MM.1S (cell line): ENCODE measurements around the gene FRMD1.

Experiments used
- DNase-seq: peaks from one replicate; pipeline ENCODE4 v3.0.0-alpha.2; 2015
- H2AFZ ChIP-seq: fragments of 300-600 bp; sonication (generic); 2 replicates; pipeline ENCODE4 v1.6.0; 2016; ENCODE audit warnings: antibody characterized with exemption, low read length
- H3F3A ChIP-seq: fragments of 300-600 bp; sonication (generic); 2 replicates; pipeline ENCODE4 v1.6.1; 2016; ENCODE audit warnings: mild to moderate bottlenecking, antibody characterized with exemption, low read length, moderate library complexity, mixed read lengths; ENCODE audit not compliant: insufficient read depth
- H3K27ac ChIP-seq: fragments of 300-600 bp; sonication (generic); 2 replicates; pipeline ENCODE4 v1.5.1; 2016; ENCODE audit warnings: mild to moderate bottlenecking, low read length
- H3K27me3 ChIP-seq: fragments of 300-600 bp; sonication (generic); replicated peaks from 2 replicates; pipeline ENCODE4 v1.6.0; 2016; ENCODE audit warnings: low read length; ENCODE audit not compliant: insufficient read depth
- H3K36me3 ChIP-seq: fragments of 300-600 bp; sonication (generic); replicated peaks from 2 replicates; pipeline ENCODE4 v1.6.1; 2016; ENCODE audit warnings: mild to moderate bottlenecking, low read length, mixed read lengths; ENCODE audit not compliant: insufficient read depth
- H3K4me1 ChIP-seq: fragments of 300-600 bp; sonication (generic); 2 replicates; pipeline ENCODE4 v1.6.1; 2016; ENCODE audit warnings: low read length, mixed read lengths
- H3K4me2 ChIP-seq: fragments of 300-600 bp; sonication (generic); 2 replicates; pipeline ENCODE4 v1.6.0; 2016; ENCODE audit warnings: low read depth, low read length
- H3K4me3 ChIP-seq: fragments of 300-600 bp; sonication (generic); 2 replicates; pipeline ENCODE4 v1.5.1; 2016; ENCODE audit warnings: low read length, mixed read lengths
- H3K79me2 ChIP-seq: fragments of 300-600 bp; sonication (generic); 2 replicates; pipeline ENCODE4 v1.6.1; 2016; ENCODE audit warnings: mixed run types, low read length, mixed read lengths
- H3K9ac ChIP-seq: fragments of 300-600 bp; sonication (generic); 2 replicates; pipeline ENCODE4 v1.6.1; 2016; ENCODE audit warnings: low read length, mixed read lengths
- H3K9me2 ChIP-seq: fragments of 300-600 bp; sonication (generic); replicated peaks from 2 replicates; pipeline ENCODE4 v1.6.1; 2016; ENCODE audit warnings: mild to moderate bottlenecking, low read length, mixed read lengths; ENCODE audit not compliant: insufficient read depth
- H3K9me3 ChIP-seq: fragments of 300-600 bp; sonication (generic); replicated peaks from 2 replicates; pipeline ENCODE4 v1.6.1; 2016; ENCODE audit warnings: mild to moderate bottlenecking, low read length, mixed read lengths; ENCODE audit not compliant: insufficient read depth
- H4K20me1 ChIP-seq: fragments of 300-600 bp; sonication (generic); 2 replicates; pipeline ENCODE4 v1.6.1; 2016; ENCODE audit warnings: mild to moderate bottlenecking, low read length, moderate library complexity, mixed read lengths; ENCODE audit not compliant: insufficient read depth
- EZH2 ChIP-seq: fragments of 300-600 bp; sonication (generic); optimal IDR thresholded peaks from 2 replicates; pipeline ENCODE3; 2017; ENCODE audit warnings: low read depth, mild to moderate bottlenecking, antibody characterized with exemption, low read length, mixed read lengths
- EZH2phosphoT487 ChIP-seq: fragments of 300-600 bp; sonication (generic); IDR thresholded peaks from 2 replicates; pipeline ENCODE4 v1.6.1; 2018; ENCODE audit warnings: antibody characterized with exemption, low read length
- TF ChIP-seq, protein P1 (sequence below): fragments of 300-600 bp; sonication (generic); IDR thresholded peaks from 2 replicates; pipeline ENCODE4 v1.5.1; 2016; ENCODE audit warnings: antibody characterized with exemption, low read length, mixed read lengths

The FRMD1 gene

DNA sequence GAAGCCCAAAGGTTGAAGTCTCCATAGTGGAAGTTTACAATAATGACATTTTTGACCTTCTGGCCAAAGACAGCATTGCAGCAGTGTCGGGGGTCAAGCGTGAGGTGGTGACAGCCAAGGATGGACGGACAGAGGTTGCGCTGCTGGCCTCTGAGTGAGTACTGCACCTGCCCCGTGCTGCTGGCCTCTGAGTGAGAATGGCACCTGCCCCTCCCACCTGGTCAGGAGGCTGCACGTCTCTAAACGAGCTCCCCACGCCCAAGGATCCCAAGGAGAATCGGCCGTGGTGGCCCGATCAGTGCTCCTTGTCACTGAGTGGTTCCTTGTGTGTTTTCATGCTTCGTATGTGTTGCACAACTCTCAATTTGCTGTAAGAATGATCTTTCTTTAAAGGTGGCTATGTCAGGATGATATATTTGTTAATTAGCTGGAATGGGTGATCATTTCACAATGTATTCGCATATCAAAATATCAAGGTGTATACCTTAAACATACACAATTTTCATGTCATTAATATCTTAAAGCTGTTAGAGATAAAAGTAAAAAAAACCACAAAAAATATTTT is 40.4 kb downstream of the FRMD1 start:
- no peak overlapping the region for H3K4me3 ChIP-seq
- no peak overlapping the region for H3K27ac ChIP-seq
- no peaks in the 10 kb centered on the region for H4K20me1 ChIP-seq
- no peaks in the 10 kb centered on the region for H3K9me2 ChIP-seq
- no peaks in the 10 kb centered on the region for H3K9me3 ChIP-seq
- H3K4me2 ChIP-seq: no peak overlapping the region
- no peak overlapping the region for H3K9ac ChIP-seq
- no peaks in the 10 kb centered on the region for H3K79me2 ChIP-seq
- H3F3A ChIP-seq: no peaks in the 10 kb centered on the region
- H3K36me3 ChIP-seq: no peaks in the 10 kb centered on the region
- no peak for DNase-seq
- TF ChIP-seq EZH2phosphoT487 (no peak), EZH2 (no peak)
- TF ChIP-seq, protein P1, sequence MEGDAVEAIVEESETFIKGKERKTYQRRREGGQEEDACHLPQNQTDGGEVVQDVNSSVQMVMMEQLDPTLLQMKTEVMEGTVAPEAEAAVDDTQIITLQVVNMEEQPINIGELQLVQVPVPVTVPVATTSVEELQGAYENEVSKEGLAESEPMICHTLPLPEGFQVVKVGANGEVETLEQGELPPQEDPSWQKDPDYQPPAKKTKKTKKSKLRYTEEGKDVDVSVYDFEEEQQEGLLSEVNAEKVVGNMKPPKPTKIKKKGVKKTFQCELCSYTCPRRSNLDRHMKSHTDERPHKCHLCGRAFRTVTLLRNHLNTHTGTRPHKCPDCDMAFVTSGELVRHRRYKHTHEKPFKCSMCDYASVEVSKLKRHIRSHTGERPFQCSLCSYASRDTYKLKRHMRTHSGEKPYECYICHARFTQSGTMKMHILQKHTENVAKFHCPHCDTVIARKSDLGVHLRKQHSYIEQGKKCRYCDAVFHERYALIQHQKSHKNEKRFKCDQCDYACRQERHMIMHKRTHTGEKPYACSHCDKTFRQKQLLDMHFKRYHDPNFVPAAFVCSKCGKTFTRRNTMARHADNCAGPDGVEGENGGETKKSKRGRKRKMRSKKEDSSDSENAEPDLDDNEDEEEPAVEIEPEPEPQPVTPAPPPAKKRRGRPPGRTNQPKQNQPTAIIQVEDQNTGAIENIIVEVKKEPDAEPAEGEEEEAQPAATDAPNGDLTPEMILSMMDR: no peak
- no peaks in the 10 kb centered on the region for H3K4me1 ChIP-seq
- H2AFZ ChIP-seq: no peak overlapping the region
- no peaks in the 10 kb centered on the region; the same call in 1 of the 2 replicates for H3K27me3 ChIP-seq

DNA sequence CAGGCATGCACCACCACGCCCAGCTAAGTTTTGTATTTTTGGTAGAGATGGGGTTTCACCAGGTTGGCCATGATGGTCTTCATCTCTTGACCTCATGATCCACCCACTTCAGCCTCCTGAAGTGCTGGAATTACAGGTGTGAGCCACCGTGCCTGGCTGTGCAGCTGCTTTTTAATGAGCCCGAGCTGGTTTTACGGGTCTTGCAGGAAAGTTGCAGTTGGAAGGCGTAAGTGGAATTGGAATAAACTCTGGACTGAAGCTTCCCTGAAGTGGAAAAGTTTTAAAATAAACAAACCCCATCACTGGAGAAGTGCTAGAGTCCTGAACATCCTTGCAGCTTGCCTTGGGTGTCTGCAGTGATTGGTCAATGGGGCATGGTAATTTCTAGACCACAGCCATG is 41.2 kb downstream of the FRMD1 start:
- Histone ChIP-seq H2AFZ (no peak overlapping the region), H3K9ac (no peak overlapping the region), H3K79me2 (no peaks in the 10 kb centered on the region), H3K9me2 (no peaks in the 10 kb centered on the region), H3K36me3 (no peaks in the 10 kb centered on the region), H3K4me2 (no peak overlapping the region), H3K4me3 (no peak overlapping the region), H3K27ac (no peak overlapping the region), H4K20me1 (no peaks in the 10 kb centered on the region), H3K4me1 (no peaks in the 10 kb centered on the region), H3F3A (no peaks in the 10 kb centered on the region), H3K27me3 (no peaks in the 10 kb centered on the region; the same call in 1 of the 2 replicates), H3K9me3 (no peaks in the 10 kb centered on the region)
- TF ChIP-seq EZH2phosphoT487 (no peak), EZH2 (no peak)
- TF ChIP-seq, protein P1: no peak
- no peak for DNase-seq

DNA sequence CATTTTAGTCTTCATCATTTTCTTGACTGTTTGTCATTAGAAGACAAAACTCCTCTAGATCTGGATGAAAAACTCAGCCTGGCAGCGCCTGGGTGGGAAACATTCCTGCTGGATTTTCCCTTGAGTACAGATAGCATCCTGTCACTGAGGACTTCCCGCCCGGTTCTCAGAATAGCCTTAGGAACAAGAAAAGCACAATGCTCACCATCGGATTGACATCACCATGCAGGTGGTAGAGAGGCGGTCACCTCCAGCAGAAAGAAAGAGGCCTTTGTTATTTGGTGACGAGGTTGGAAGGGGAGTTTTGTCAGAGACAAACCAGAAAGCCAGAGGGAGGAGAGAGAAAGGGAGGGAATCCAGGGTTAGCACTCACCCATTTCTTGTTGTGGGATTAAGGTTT is 41.8 kb downstream of the FRMD1 start:
- H3K4me1 ChIP-seq: no peaks in the 10 kb centered on the region
- H3K27me3 ChIP-seq: no peaks in the 10 kb centered on the region; the same call in 1 of the 2 replicates
- no peaks in the 10 kb centered on the region for H3K9me2 ChIP-seq

More for the DNA sequence above, 41.8 kb downstream of the FRMD1 start:
- Histone ChIP-seq H3F3A (no peaks in the 10 kb centered on the region), H3K9ac (no peak overlapping the region), H3K79me2 (no peaks in the 10 kb centered on the region), H3K27ac (no peak overlapping the region), H4K20me1 (no peaks in the 10 kb centered on the region), H2AFZ (no peak overlapping the region), H3K4me2 (peak overlapping the region; percentile 35; the same call in 1 of the 2 replicates), H3K9me3 (no peaks in the 10 kb centered on the region), H3K36me3 (no peaks in the 10 kb centered on the region), H3K4me3 (peak overlapping the region; percentile 27; the same call in 1 of the 2 replicates)
- TF ChIP-seq EZH2: no peak
- no peak for TF ChIP-seq EZH2phosphoT487
- TF ChIP-seq, protein P1: no peak
- DNase-seq: no peak
